Neural progenitor cell (in vitro differentiated cells): ENCODE results near the gene LRRC8A. TPM values are rescaled to one million over a fixed set of nuclear protein-coding genes. Genes with fewer than 3 reads are reported as not detected.

Source experiments
- DNase-seq: peaks from one replicate; pipeline ENCODE4 v3.0.0-alpha.2; 2016; ENCODE audit warnings: low spot score
- H2AFZ ChIP-seq: fragments of 200-600 bp; sonication (generic); replicated peaks from 2 replicates; pipeline ENCODE4 v1.6.1; 2016; ENCODE audit warnings: antibody characterized with exemption
- H3F3A ChIP-seq: fragments of 200-600 bp; sonication (generic); 2 replicates; pipeline ENCODE4 v1.6.1; 2016; ENCODE audit warnings: antibody characterized with exemption, low read depth
- H3K27ac ChIP-seq: fragments of 200-600 bp; sonication (generic); 2 replicates; pipeline ENCODE4 v1.5.1; 2016; ENCODE audit warnings: mild to moderate bottlenecking
- H3K27me3 ChIP-seq: fragments of 200-600 bp; sonication (generic); 2 replicates; pipeline ENCODE4 v1.6.1; 2016; ENCODE audit warnings: mild to moderate bottlenecking, moderate library complexity
- H3K36me3 ChIP-seq: fragments of 200-600 bp; sonication (generic); 2 replicates; pipeline ENCODE4 v1.5.1; 2016
- H3K4me1 ChIP-seq: fragments of 200-600 bp; sonication (generic); 2 replicates; pipeline ENCODE4 v1.6.1; 2016; ENCODE audit warnings: mixed run types
- H3K4me2 ChIP-seq: fragments of 200-600 bp; sonication (generic); 2 replicates; pipeline ENCODE4 v1.6.1; 2016
- H3K4me3 ChIP-seq: fragments of 200-600 bp; sonication (generic); 2 replicates; pipeline ENCODE4 v1.5.1; 2016
- H3K79me2 ChIP-seq: fragments of 200-600 bp; sonication (generic); 2 replicates; pipeline ENCODE4 v1.6.1; 2016; ENCODE audit warnings: low read depth
- H3K9ac ChIP-seq: fragments of 200-600 bp; sonication (generic); 2 replicates; pipeline ENCODE4 v1.6.1; 2016
- H3K9me3 ChIP-seq: fragments of 200-600 bp; sonication (generic); 2 replicates; pipeline ENCODE4 v1.5.1; 2016; ENCODE audit warnings: low read depth
- H4K20me1 ChIP-seq: fragments of 200-600 bp; sonication (generic); 2 replicates; pipeline ENCODE4 v1.6.1; 2016; ENCODE audit warnings: low read depth
- H3K27ac Mint-ChIP-seq: 3 replicates; pipeline ENCODE4 v1.8.0; 2021; ENCODE audit warnings: mixed read lengths
- H3K27me3 Mint-ChIP-seq: 2 replicates; pipeline ENCODE4 v1.8.0; 2022; ENCODE audit warnings: low read depth, mild to moderate bottlenecking, inconsistent platforms, moderate library complexity, mixed read lengths; ENCODE audit not compliant: insufficient read depth
- H3K36me3 Mint-ChIP-seq: 3 replicates; pipeline ENCODE4 v1.8.0; 2021; ENCODE audit warnings: mixed read lengths
- H3K4me1 Mint-ChIP-seq: 3 replicates; pipeline ENCODE4 v1.8.0; 2021; ENCODE audit warnings: mixed read lengths
- H3K4me3 Mint-ChIP-seq: 3 replicates; pipeline ENCODE4 v1.8.0; 2021; ENCODE audit warnings: mild to moderate bottlenecking, moderate library complexity, mixed read lengths
- H3K9me3 Mint-ChIP-seq: 3 replicates; pipeline ENCODE4 v1.8.0; 2020; ENCODE audit warnings: mixed read lengths
- CTCF ChIP-seq: fragments of 200-600 bp; sonication (generic); IDR thresholded peaks from 2 replicates; pipeline ENCODE4 v1.5.1; 2017; ENCODE audit warnings: antibody characterized with exemption, mild to moderate bottlenecking
- EZH2 ChIP-seq: fragments of 200-600 bp; sonication (generic); IDR thresholded peaks from 2 replicates; pipeline ENCODE4 v1.6.1; 2017; ENCODE audit warnings: antibody characterized with exemption, mild to moderate bottlenecking, moderate library complexity
- EZH2phosphoT487 ChIP-seq: fragments of 200-600 bp; sonication (generic); IDR thresholded peaks from 2 replicates; pipeline ENCODE4 v1.6.1; 2017; ENCODE audit warnings: antibody characterized with exemption
- total RNA-seq: library from RNA; depleted of rRNA; stranded (reverse); fragments of >200 nt; gene quantifications from 2 replicates; pipeline ENCODE4 v1.2.3, GENCODE V29; 2015; ENCODE audit warnings: low replicate concordance

The LRRC8A gene
- total RNA-seq, 1 donor from 2014 or later: 17.1 TPM

GRCh38 chr9:128918921-128919320 is 37.0 kb downstream of the LRRC8A start:
- no peaks in the 10 kb centered on the region for H3K9me3 Mint-ChIP-seq
- no peak overlapping the region for H3K27ac ChIP-seq
- H3K27me3 Mint-ChIP-seq: peaks cover 6% of the 10 kb centered on the region
- no peak for TF ChIP-seq CTCF
- no peak for TF ChIP-seq EZH2phosphoT487
- no peak for TF ChIP-seq EZH2
- no peaks in the 10 kb centered on the region for H3K36me3 ChIP-seq
- no peak overlapping the region for H3K4me3 ChIP-seq
- DNase-seq: no peak
- no peak overlapping the region for H3K9ac ChIP-seq
- no peaks in the 10 kb centered on the region for H3K27me3 ChIP-seq
- H3K4me2 ChIP-seq: no peak overlapping the region
- no peak overlapping the region for H3K4me3 Mint-ChIP-seq
- H3K27ac Mint-ChIP-seq: no peak overlapping the region
- H3K36me3 Mint-ChIP-seq: peaks cover 12% of the 10 kb centered on the region
- peaks cover 19% of the 10 kb centered on the region for H3K4me1 Mint-ChIP-seq
- H3K79me2 ChIP-seq: peaks cover 6% of the 10 kb centered on the region
- peaks cover 3% of the 10 kb centered on the region for H4K20me1 ChIP-seq
- no peaks in the 10 kb centered on the region for H3K9me3 ChIP-seq
- no peak overlapping the region for H2AFZ ChIP-seq
- peaks cover 26% of the 10 kb centered on the region for H3F3A ChIP-seq
- H3K4me1 ChIP-seq: peaks cover 8% of the 10 kb centered on the region

DNA sequence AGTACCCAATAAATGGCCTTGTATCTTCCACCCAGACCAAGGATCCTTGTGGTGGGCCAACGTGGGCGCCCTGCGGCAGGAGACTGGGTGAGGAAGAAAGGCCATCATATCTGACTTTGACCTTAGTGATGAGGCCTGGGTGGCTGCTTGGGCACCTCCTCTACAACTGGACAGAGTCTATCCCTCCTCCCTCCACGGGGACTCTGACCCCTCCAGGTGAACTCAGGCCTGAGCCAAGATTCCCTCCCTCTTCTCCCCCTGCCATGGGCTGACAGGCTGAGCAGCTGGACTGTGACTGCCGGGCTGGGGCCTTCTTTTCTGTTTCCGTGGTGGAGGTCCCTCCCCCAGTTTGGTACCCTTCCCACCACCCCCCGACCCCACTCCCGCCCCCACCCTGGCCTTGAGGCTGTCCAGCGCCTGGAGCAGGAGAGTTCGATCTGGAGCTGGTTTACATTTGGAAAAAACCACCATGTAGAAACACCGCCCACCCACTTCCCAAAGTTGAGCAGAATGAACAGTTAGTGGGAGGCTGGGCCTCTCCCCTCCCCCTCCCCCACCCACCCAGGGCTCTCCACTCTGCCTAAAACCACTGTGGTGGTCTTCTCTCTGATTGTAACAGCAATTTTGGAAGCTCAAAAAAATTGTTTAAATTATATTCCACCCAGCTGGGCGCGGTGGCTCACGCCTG is 37.6 kb downstream of the LRRC8A start:
- peaks cover 19% of the 10 kb centered on the region for H3K4me1 Mint-ChIP-seq
- Histone ChIP-seq H3K4me1 (peaks cover 8% of the 10 kb centered on the region), H4K20me1 (peaks cover 3% of the 10 kb centered on the region), H3K36me3 (no peaks in the 10 kb centered on the region), H3K27me3 (no peaks in the 10 kb centered on the region), H3K79me2 (peaks cover 5% of the 10 kb centered on the region), H3K4me3 (no peak overlapping the region), H3K9me3 (no peaks in the 10 kb centered on the region), H2AFZ (no peak overlapping the region), H3K27ac (no peak overlapping the region), H3K9ac (no peak overlapping the region), H3K4me2 (no peak overlapping the region), H3F3A (peaks cover 26% of the 10 kb centered on the region)
- H3K27me3 Mint-ChIP-seq: peaks cover 6% of the 10 kb centered on the region
- no peak for DNase-seq
- no peaks in the 10 kb centered on the region for H3K9me3 Mint-ChIP-seq
- no peak overlapping the region for H3K4me3 Mint-ChIP-seq
- H3K36me3 Mint-ChIP-seq: peaks cover 12% of the 10 kb centered on the region
- TF ChIP-seq CTCF: no peak
- no peak for TF ChIP-seq EZH2phosphoT487
- TF ChIP-seq EZH2: no peak
- no peak overlapping the region for H3K27ac Mint-ChIP-seq

GRCh38 chr9:128920381-128921058 is 38.6 kb downstream of the LRRC8A start, which contains the start of gene PHYHD1:
Gene PHYHD1 (plus strand): TSS chr9:128920982. CDS start chr9:128922324, 1,342 bp downstream.
- Histone ChIP-seq H3K4me2 (peak within 1 kb of the TSS; percentile 83), H4K20me1 (no peaks in the 10 kb centered on the region), H3K4me3 (peak within 1 kb of the TSS; percentile 62), H3K27ac (peak within 1 kb of the TSS; percentile 67), H3K9ac (no peak within 1 kb of the TSS), H3F3A (peaks cover 26% of the 10 kb centered on the region), H2AFZ (peak within 1 kb of the TSS; percentile 94), H3K9me3 (no peaks in the 10 kb centered on the region), H3K4me1 (peaks cover 8% of the 10 kb centered on the region), H3K79me2 (peaks cover 3% of the 10 kb centered on the region), H3K36me3 (no peaks in the 10 kb centered on the region), H3K27me3 (no peaks in the 10 kb centered on the region)
- peak within 1 kb of the TSS; percentile 97 for H3K27ac Mint-ChIP-seq
- no peaks in the 10 kb centered on the region for H3K9me3 Mint-ChIP-seq
- peaks cover 4% of the 10 kb centered on the region for H3K27me3 Mint-ChIP-seq
- H3K4me1 Mint-ChIP-seq: peaks cover 19% of the 10 kb centered on the region
- no peak for DNase-seq
- H3K36me3 Mint-ChIP-seq: peaks cover 12% of the 10 kb centered on the region
- peak within 1 kb of the TSS; percentile 75 for H3K4me3 Mint-ChIP-seq
- TF ChIP-seq CTCF (no peak), EZH2phosphoT487 (no peak), EZH2 (no peak)
